ENCODE results near the gene TLK2.

TLK2 gene

DNA sequence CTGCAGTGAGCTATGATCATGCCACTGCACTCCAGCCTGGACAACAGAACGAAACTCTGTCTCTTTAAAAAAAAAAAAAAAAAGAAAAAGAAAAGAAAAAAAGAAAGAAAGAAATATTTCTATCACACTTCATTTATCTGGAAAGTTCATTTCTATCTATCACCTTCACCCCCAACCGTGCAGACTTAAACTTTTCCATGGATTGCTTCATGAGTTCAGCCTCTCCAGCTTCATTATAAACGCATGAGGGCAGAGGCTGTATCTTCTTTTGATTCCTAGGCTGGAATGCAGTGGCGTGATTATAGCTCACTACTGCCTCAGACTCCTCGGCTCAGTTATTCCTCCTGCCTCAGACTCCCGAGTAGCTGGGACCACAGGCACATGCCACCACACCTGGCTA is 177.0 kb downstream of the TLK2 start:
- H2AFZ ChIP-seq (ENCODE audit: low read depth, low read length): no peak overlapping the region
- H3K4me1 ChIP-seq (ENCODE audit: low read length): peaks cover 30% of the 10 kb centered on the region
- H3K9ac ChIP-seq (ENCODE audit: low read length): no peak overlapping the region
- no peaks in the 10 kb centered on the region for H3K27me3 ChIP-seq (ENCODE audit: low read depth, low read length)
- H3K36me3 ChIP-seq (replicated peaks; ENCODE audit: low read depth, low read length): no peaks in the 10 kb centered on the region
- H3K79me2 ChIP-seq (ENCODE audit: low read length): no peaks in the 10 kb centered on the region
- H3K9me3 ChIP-seq (ENCODE audit: insufficient read depth, low read length): no peaks in the 10 kb centered on the region
- no peak overlapping the region for H3K4me2 ChIP-seq (ENCODE audit: low read length)
- TF ChIP-seq EZH2phosphoT487 (IDR thresholded peaks at IDR 0.05; ENCODE audit: low read depth) (no peak), CTCF (IDR thresholded peaks at IDR 0.05; ENCODE audit: low read depth, low read length) (no peak)
- 0 out of 2 replicates have a peak, but pooled peaks cover 4% of the 10 kb centered on the region for H4K20me1 ChIP-seq (ENCODE audit: insufficient read depth, low read length)
- H3K4me3 ChIP-seq (ENCODE audit: low read length): no peak overlapping the region
- H3K27ac ChIP-seq (ENCODE audit: low read length): no peak overlapping the region

GRCh38 chr17:62656446-62656845 is 177.8 kb downstream of the TLK2 start:
- Histone ChIP-seq H3K36me3 (replicated peaks; ENCODE audit: low read depth, low read length) (no peaks in the 10 kb centered on the region), H2AFZ (ENCODE audit: low read depth, low read length) (no peak overlapping the region), H3K4me2 (ENCODE audit: low read length) (no peak overlapping the region), H3K4me1 (ENCODE audit: low read length) (peaks cover 27% of the 10 kb centered on the region), H3K9ac (ENCODE audit: low read length) (no peak overlapping the region), H3K4me3 (ENCODE audit: low read length) (no peak overlapping the region), H3K27ac (ENCODE audit: low read length) (no peak overlapping the region), H3K79me2 (ENCODE audit: low read length) (no peaks in the 10 kb centered on the region), H3K27me3 (ENCODE audit: low read depth, low read length) (no peaks in the 10 kb centered on the region), H3K9me3 (ENCODE audit: insufficient read depth, low read length) (no peaks in the 10 kb centered on the region; the same call in 1 of the 2 replicates), H4K20me1 (ENCODE audit: insufficient read depth, low read length) (0 out of 2 replicates have a peak, but pooled peaks cover 4% of the 10 kb centered on the region)
- TF ChIP-seq CTCF (IDR thresholded peaks at IDR 0.05; ENCODE audit: low read depth, low read length) (no peak), EZH2phosphoT487 (IDR thresholded peaks at IDR 0.05; ENCODE audit: low read depth) (no peak)

DNA sequence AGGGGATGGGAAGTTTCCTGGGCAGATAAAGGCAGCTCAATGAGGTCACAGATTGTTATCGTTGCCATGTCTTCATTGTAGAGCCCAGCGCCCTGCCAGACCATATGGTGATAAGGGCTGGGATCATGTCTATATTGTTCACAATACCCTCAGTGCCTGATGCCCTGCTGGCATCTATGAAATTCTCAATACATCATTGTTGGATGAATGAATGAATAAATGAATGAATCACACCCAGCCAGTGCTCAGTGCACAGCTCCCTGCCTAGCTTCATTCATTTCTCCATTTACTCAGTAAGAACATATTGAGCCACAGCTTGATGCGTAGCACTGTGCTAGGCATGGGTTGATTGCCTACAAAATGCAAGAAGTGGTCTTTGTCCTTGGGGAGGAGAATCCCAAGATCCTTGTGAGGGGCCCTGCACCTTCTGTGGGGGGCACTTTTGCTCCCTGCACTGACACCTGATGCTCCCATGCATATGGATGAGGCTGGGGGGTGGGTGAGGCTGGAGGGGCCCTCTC is 178.6 kb downstream of the TLK2 start:
- H3K36me3 ChIP-seq (replicated peaks; ENCODE audit: low read depth, low read length): no peaks in the 10 kb centered on the region
- H2AFZ ChIP-seq (ENCODE audit: low read depth, low read length): no peak overlapping the region
- H3K4me1 ChIP-seq (ENCODE audit: low read length): peaks cover 20% of the 10 kb centered on the region
- no peaks in the 10 kb centered on the region; the same call in 1 of the 2 replicates for H3K9me3 ChIP-seq (ENCODE audit: insufficient read depth, low read length)
- H4K20me1 ChIP-seq (ENCODE audit: insufficient read depth, low read length): 0 out of 2 replicates have a peak, but pooled peaks cover 4% of the 10 kb centered on the region
- no peak overlapping the region for H3K4me3 ChIP-seq (ENCODE audit: low read length)
- no peaks in the 10 kb centered on the region for H3K27me3 ChIP-seq (ENCODE audit: low read depth, low read length)
- no peaks in the 10 kb centered on the region for H3K79me2 ChIP-seq (ENCODE audit: low read length)
- H3K27ac ChIP-seq (ENCODE audit: low read length): no peak overlapping the region
- TF ChIP-seq CTCF (IDR thresholded peaks at IDR 0.05; ENCODE audit: low read depth, low read length) (no peak), EZH2phosphoT487 (IDR thresholded peaks at IDR 0.05; ENCODE audit: low read depth) (no peak)
- H3K4me2 ChIP-seq (ENCODE audit: low read length): no peak overlapping the region
- H3K9ac ChIP-seq (ENCODE audit: low read length): no peak overlapping the region

- TF ChIP-seq EZH2phosphoT487 (IDR thresholded peaks at IDR 0.05; ENCODE audit: low read depth): no peak
- TF ChIP-seq CTCF (IDR thresholded peaks at IDR 0.05; ENCODE audit: low read depth, low read length): no peak
- no peak overlapping the region for H2AFZ ChIP-seq (ENCODE audit: low read depth, low read length)
- no peaks in the 10 kb centered on the region for H3K79me2 ChIP-seq (ENCODE audit: low read length)
- H3K4me3 ChIP-seq (ENCODE audit: low read length): no peak overlapping the region
- H3K27ac ChIP-seq (ENCODE audit: low read length): no peak overlapping the region
- no peaks in the 10 kb centered on the region for H3K27me3 ChIP-seq (ENCODE audit: low read depth, low read length)
- no peak overlapping the region for H3K9ac ChIP-seq (ENCODE audit: low read length)
- H4K20me1 ChIP-seq (ENCODE audit: insufficient read depth, low read length): 0 out of 2 replicates have a peak, but pooled peaks cover 4% of the 10 kb centered on the region
- no peak overlapping the region for H3K4me2 ChIP-seq (ENCODE audit: low read length)
- H3K4me1 ChIP-seq (ENCODE audit: low read length): peaks cover 16% of the 10 kb centered on the region
- H3K36me3 ChIP-seq (replicated peaks; ENCODE audit: low read depth, low read length): no peaks in the 10 kb centered on the region
- H3K9me3 ChIP-seq (ENCODE audit: insufficient read depth, low read length): no peaks in the 10 kb centered on the region; the same call in 1 of the 2 replicates
These were observed 179.1 kb downstream of the TLK2 start for GRCh38 chr17:62657690-62658089.
